Vagina (tissue), 2 donors: ENCODE results near the gene VRK3.

Source experiments
- CTCF ChIP-seq, 3 experiments: fragments of 450-650 bp in 2 of 3; fragments of 200-600 bp in 1 of 3; sonication (generic) in 1 of 3; IDR thresholded peaks; one replicate each; pipeline ENCODE4 v1.5.1; 2017 to 2019; ENCODE audit warnings: antibody characterized with exemption in 3 of 3, mild to moderate bottlenecking in 2 of 3, moderate library complexity in 2 of 3
- POLR2A ChIP-seq, 2 donors: fragments of 450-650 bp; IDR thresholded peaks; one replicate each; pipeline ENCODE4 v1.6.1; 2017; ENCODE audit warnings: antibody characterized with exemption in 2 of 2, mild to moderate bottlenecking in 2 of 2, moderate library complexity in 2 of 2
- POLR2AphosphoS5 ChIP-seq, 2 donors: sonication (generic); formaldehyde crosslinking; IDR thresholded peaks; one replicate each; pipeline ENCODE4 v1.9.0; 2017; ENCODE audit warnings: antibody characterized with exemption in 2 of 2, mild to moderate bottlenecking in 2 of 2, low read depth in 1 of 2; ENCODE audit not compliant: insufficient read depth in 1 of 2

DNA sequence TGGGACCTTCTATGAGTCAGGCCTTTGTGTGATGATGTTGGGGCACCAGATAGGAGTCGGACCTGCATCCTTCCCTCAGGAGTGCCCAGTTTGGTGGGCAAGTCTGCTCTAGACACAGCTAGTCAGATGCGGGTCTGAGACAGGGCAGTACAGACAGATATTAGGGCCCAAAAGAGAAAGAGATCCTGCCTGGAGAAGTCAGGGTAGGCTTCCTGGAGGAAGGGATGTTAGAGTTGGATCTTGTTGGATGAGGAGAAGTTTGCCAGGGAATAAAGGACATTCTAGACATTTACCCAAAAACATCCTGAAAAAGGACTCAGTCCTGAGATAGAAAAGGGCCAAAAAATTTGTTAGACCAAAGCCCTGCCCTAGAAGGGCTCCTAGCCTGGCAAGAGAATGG, 17.2 kb downstream of the VRK3 start:
- TF ChIP-seq CTCF (IDR thresholded peaks at IDR 0.05) = no peak
- TF ChIP-seq POLR2A (IDR thresholded peaks at IDR 0.05) = no peak
- TF ChIP-seq POLR2AphosphoS5 (IDR thresholded peaks at IDR 0.05; ENCODE audit: insufficient read depth in 1 of 2, low read depth in 1 of 2) = no peak
